NOMO-1 treated with DMSO at 0.1 percent for 48 hours (cell line): Measurements from ENCODE around the gene MRPS27.

Experiments used
- DNase-seq: peaks from one replicate; lab custom pipeline; 2025; ENCODE audit not compliant: unreplicated experiment; lab: John Stamatoyannopoulos, UW

MRPS27 gene

DNA sequence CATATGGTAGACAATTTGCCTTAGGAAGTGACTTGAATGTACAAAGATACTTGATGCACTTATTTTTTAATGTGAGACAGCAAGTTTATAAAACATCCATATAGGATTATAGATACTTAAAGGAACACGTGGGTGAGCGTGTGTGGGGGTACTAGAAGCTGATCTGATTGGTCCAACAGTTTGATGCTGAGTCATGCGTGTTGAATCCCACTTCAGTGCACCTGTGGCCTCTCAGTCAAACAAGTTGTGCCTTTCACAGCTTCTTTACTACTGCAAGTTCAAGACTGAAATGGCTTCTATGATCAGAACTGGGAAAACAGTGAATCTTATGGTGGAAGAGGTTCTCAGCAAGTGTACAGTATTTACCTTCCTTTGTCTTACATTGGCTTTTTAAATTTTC is 113.9 kb downstream of the MRPS27 start:
- DNase-seq: no peak

DNA sequence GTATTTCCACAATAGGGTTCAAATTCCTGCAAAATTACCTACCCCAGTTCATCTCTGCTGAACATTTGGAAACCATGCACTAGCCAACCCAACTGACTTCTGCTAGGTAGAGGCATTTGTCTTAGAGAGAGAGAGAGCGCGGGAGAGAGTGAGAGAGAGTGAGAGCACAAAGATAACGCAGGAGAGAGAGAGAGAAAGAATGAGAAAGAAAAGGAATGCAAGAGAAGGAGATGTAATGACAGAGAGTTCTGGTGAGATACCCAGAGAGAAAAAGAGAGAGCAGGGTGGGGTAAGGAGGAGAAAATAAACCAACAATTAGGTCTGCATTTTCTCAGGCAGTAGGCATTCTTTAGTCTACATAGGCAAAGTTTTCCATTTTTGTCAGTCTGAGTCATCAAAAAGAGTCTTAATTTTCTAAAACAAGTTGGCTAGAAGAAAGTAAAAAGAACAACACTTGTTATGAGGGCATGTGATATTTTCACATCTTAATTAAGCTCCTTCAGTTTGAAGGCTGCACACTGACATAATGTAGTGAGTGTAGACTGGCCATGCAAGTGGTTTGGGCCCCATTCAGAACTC is 114.5 kb downstream of the MRPS27 start:
- DNase-seq: no peak

DNA sequence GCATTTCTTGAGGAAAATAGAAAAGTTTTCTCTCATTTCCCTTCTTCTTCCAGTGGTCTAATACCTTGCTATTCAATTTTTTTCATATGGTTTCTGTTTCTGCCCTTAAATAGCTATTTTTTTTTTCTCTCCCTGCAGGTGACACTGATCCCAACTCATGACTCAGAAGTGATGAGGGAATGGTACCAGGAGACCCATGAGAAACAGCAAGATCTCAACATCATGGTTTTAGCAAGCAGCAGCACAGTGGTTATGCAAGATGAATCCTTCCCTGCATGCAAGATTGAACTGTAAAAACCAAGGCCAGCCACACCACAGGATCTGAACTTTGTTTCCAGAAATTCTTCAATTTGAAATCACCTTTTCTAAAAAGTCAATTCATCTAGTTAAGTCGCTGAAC is 115.1 kb downstream of the MRPS27 start:
- no peak for DNase-seq

- DNase-seq: no peak
Measured at GRCh38 chr5:72203251-72203845, 116.7 kb downstream of the MRPS27 start.

DNA sequence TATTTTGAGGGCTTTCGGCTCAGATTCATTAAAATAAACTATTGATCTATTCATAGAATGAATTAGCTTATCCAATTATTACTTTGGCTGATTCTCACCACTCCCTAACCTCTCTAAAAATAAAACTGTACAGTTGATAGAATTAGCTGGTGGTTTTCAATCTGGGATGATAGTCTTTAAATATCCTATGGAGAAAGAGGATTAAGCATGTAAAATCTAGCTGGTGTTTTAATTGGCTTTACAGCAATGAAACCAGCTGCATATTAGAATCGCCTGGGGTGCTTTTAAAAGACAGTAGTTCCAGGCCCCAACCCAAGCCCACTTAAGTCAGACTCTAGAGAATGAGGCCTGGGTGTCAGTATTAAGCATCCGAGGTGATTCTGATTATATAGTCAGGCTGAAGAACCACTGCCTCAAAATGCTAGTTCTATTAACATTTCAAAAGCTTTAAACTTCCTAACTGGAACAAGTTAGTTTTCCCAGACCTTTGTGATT is 117.7 kb downstream of the MRPS27 start:
- DNase-seq: no peak

- no peak for DNase-seq
Measured at GRCh38 chr5:72199681-72200080, 120.4 kb downstream of the MRPS27 start.

DNA sequence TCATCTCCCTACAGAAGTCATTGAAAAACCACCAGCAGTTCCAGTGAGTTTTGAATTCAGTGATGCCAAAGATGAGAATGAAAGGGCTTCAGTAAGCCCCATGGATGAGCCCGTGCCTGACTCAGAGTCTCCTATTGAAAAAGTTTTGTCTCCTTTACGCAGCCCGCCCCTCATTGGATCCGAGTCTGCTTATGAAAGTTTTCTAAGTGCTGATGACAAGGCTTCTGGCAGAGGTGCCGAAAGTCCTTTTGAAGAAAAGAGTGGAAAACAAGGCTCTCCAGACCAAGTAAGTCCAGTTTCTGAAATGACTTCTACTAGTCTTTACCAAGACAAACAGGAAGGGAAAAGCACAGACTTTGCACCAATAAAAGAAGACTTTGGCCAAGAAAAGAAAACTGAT is 122.6 kb downstream of the MRPS27 start:
- DNase-seq: no peak

GRCh38 chr5:72195581-72195980 is 124.5 kb downstream of the MRPS27 start:
- DNase-seq: no peak

DNA sequence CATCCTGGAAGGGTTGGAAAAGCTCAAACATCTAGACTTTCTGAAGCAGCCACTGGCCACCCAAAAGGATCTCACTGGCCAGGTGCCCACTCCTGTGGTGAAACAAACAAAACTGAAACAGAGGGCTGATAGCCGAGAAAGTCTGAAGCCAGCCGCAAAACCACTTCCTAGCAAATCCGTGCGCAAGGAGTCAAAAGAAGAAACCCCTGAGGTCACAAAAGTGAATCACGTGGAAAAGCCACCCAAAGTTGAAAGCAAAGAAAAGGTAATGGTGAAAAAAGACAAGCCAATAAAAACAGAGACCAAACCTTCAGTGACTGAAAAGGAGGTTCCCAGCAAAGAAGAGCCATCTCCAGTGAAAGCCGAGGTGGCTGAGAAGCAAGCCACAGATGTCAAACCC is 125.2 kb downstream of the MRPS27 start:
- peak; percentile 29 for DNase-seq

DNA sequence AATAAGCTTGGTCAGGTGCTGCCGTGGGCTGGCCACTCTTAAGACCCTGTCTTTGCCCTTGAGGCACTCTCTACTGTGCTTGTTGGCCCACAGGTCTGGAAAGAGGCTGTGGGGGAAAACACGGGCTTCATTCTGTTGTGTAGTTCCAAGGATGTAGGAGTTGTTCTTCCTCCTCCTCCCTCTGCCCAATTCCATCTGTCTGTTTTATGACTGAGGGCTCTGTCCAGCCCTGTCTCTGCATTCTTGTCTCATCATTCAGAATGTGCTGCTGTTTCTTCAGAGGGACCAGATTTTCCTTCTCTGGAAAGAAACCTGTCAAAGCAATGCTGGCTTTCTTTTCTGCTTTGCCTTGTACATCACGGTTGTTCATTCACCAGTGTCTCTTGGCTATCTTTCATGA is 128.6 kb downstream of the MRPS27 start:
- no peak for DNase-seq

DNA sequence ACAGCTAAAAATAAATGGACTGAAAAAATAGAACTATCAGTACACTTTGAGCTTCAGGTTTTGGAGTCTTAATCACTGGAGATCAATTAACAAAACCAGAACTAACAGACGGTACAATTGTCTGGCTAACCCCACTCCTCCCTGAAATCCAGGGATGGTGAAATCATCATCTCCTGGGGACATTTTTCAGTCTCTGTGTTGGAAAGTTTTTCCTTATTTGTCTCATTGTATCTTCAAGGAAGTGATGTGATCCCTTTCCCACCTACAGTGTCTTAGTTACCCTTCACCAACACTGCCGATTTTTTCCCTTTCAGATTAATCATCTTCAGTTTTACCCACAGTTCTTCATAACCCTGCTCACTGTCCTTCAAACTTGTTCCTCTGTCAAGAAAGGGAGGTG is 130.9 kb downstream of the MRPS27 start:
- DNase-seq: no peak

DNA sequence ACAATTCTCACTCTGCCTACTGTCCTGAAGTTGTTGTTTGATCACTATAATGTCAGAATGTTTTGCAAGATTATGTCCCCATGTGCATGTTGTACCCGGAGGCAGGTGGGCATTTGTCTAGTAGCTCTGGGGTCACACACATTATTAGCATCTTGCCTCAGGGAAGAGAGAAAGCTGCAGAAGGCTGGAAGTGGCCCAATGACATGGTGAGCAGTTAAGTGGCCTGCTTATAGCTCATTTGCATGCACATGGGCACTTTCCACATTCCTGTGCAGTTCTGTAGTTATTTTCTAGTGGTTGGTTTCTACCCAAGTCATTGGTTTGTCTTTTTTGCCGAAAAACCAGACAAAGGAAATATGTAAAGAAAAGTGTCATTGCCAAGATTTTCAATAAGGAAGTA is 131.9 kb downstream of the MRPS27 start:
- no peak for DNase-seq

DNA sequence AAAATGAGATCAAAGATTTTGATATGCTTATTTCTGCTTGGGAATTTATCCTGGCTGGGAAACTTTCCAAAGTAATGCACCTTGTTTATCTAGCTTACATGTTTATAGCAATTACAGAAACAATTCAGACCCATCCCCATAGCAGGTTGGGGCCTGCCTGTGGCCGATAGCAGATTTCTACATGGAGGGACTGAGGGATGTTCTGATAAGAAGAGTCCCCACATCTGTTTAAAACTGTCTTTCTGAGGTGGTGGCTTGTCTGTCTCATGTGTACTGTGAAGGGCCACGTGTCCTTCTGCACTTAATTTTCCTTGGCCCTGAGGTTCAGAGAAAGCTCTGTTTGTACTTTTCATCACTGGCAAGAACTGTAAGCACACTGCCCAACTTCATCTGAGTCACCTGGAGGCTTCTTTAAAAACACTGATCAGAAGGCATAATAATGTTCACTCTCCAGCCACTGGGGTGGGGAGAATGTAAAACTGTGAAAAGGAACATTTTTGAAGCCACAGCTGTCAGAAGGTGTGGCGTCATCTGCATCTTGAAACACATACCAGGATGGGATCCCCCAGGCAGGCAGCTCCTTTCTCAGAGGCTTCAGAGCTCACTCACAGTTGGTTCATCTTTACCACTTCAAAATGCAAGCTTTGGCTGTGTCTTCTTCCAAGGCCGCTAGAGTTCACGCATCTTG is 132.5 kb downstream of the MRPS27 start:
- DNase-seq: no peak

DNA sequence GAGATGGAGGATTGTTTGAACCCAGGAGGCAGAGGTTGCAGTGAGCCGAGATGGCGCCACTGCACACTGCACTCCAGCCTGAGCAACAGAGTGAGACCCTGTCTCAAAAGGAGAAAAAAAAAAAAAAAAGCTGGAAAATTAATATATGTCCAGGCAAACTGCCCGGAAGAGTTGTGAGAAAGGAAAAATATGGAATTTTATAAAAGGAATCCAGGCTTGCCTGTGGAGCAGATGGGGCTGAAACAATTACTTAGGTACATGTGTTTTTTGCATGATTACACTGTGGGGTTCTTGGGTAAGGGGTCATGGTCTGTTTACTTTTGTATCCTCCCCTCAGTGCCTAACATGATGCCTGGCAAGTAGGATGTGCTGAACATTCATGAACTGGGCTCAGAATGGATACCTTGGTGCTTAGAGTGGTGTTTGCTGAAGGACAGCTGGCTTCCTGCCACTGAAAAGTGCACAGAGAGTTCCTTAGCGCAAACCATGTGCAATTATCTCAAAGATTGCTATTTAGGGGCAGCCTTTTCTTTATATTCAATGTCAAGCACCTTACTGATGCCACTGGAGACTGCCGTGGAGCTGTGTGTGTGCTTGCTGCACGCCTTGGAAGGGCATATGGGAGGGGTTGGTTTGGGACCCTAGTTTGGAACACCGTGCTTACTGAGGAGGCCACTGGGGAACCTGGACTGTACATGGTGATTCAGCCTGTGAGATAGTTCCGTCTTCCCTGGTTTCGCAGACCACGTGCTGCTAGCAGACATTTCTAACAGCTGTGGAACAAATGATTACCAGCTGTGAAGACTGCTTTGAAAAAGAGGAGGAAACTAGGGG is 134.3 kb downstream of the MRPS27 start:
- DNase-seq: no peak

DNA sequence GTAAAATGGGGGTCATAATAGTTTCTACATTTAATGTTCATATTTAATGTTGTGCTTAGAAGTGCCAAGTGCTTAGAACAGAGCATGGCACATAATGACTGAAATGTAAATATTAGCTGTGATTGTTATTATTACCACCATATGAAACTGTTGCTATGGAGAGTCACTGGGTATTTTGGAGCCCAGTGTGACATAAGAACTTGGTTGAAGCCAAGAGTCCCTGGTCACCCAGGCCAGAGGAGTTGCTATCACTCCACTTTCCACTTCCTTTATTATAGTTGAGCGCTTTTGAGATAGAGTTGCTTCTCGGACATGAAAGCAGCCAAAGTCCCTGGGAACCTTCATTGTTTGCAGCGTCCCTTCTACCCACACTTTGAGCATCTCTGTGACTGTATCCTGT is 135.6 kb downstream of the MRPS27 start:
- no peak for DNase-seq

DNA sequence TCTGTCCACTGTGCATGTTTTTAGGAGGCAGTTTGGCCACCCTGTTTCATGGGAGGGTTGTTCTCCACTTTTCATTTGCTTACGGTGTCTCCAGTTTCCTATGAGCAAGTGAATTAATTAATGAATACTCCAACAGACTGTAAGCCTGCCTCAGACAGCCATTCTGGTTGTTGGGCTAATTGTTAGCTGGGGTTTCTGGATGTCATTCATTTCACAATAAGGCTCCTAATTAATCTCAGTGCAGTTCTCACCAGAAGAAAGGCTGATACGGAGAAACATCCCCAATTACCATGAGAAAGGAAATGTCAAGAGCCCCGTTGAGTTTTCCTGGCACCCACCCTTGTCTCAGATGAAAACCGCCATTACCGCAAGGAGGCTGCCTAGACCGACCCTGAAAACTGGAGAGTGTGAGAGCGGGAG is 136.9 kb downstream of the MRPS27 start:
- DNase-seq: no peak

GRCh38 chr5:72182686-72183085 is 137.4 kb downstream of the MRPS27 start:
- DNase-seq: no peak

DNA sequence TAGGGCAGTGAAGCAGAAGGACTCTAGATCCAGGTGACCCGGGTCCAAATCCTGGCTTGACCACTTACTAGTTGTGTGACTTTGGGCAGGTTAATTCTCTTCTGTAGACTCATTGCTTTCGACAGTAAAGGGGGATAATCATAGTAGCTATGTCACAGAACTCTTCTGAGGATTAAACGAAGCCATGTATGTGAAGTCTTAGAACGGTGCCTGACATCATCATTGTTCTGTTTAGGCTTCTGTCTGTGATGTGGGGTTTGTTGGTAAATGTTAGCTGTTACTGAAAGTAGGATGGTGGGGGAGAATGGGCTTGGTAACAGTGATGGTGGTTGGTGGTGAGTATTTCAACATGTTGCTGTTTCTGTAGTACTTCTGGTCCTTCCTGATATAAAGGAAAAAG is 139.1 kb downstream of the MRPS27 start:
- no peak for DNase-seq

- DNase-seq: no peak
Measured at GRCh38 chr5:72179816-72180440, 140.1 kb downstream of the MRPS27 start.

DNA sequence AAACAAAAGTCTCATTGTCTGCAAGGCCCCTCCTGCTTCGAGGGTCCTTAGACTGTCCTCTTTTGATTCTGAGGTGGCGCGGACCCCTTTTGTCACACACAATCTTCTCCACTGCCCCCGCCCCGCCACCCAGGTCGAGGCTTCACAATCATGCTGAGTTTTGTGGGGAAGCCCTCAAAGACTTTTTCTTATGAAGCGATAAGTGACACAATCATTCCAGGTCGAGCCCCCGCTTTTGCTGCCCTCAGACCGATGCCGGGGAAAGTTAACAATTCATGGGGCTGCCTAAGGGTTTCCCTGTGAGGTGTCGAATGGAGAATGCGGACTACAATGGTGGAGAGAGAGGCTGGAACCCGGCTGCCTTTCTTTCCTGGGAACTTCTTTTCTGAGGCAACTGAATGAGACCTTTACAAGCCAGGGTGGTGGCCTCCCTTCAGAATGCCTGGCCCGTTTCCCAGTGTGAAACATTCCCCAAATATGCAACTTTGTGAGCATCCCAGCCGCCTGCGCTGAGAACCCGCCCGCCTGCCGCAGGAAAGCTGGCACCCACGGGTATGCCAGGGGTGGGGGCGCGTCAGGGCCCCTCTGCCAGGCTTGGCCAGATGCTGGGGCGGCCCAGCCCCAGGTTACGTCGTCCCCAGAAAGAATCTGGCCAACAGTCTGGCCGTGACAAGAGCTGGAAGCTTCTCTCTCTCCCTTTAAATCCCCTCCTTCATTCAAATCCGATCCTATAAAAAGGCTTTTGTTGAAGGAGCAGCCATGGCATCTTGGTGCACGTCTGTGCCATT is 140.8 kb downstream of the MRPS27 start:
- no peak for DNase-seq
